Measurements from ENCODE around the gene SCG5. TPM values are rescaled to one million over a fixed set of nuclear protein-coding genes. Genes with fewer than 3 reads are reported as not detected.

Gene SCG5
- total RNA-seq, 4 donors from 2014 or later = 2.5 to 17.2 (median 3.2) TPM; not detected in 1

DNA sequence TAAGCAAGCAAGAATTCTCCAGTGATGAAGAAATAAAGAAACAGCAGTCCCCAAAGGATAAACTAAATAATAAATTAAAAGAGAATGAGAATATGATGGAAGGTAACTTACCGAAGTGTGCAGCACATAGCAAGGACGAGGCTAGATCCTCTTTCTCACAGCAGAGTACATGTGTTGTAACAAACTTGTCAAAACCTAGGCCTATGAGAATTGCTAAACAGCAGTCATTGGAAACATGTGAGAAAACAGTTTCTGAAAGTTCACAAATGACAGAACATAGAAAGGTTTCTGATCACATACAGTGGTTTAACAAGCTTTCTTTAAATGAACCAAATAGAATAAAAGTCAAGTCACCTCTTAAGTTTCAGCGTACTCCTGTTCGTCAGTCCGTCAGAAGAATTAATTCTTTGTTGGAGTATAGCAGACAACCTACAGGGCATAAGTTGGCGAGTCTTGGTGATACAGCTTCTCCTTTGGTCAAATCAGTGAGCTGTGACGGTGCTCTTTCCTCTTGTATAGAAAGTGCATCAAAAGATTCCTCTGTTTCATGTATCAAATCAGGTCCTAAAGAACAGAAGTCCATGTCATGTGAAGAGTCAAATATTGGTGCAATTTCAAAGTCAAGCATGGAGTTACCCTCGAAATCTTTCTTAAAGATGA lies 4.5 kb upstream of the SCG5 start:
- Histone ChIP-seq H3K36me3 (peaks cover 0 to 3% (median 0%) of the 10 kb centered on the region in 3 donors), H3K9me3 (no peaks in the 10 kb centered on the region), H3K4me3 (no peak overlapping the region), H3K27ac (no peak overlapping the region), H3K4me1 (no peaks in the 10 kb centered on the region), H3K27me3 (no peaks in the 10 kb centered on the region)
- no peak for DNase-seq
- no peak for TF ChIP-seq POLR2A (IDR thresholded peaks at IDR 0.05)
- TF ChIP-seq, protein P1, sequence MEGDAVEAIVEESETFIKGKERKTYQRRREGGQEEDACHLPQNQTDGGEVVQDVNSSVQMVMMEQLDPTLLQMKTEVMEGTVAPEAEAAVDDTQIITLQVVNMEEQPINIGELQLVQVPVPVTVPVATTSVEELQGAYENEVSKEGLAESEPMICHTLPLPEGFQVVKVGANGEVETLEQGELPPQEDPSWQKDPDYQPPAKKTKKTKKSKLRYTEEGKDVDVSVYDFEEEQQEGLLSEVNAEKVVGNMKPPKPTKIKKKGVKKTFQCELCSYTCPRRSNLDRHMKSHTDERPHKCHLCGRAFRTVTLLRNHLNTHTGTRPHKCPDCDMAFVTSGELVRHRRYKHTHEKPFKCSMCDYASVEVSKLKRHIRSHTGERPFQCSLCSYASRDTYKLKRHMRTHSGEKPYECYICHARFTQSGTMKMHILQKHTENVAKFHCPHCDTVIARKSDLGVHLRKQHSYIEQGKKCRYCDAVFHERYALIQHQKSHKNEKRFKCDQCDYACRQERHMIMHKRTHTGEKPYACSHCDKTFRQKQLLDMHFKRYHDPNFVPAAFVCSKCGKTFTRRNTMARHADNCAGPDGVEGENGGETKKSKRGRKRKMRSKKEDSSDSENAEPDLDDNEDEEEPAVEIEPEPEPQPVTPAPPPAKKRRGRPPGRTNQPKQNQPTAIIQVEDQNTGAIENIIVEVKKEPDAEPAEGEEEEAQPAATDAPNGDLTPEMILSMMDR (IDR thresholded peaks at IDR 0.05) = no peak

DNA sequence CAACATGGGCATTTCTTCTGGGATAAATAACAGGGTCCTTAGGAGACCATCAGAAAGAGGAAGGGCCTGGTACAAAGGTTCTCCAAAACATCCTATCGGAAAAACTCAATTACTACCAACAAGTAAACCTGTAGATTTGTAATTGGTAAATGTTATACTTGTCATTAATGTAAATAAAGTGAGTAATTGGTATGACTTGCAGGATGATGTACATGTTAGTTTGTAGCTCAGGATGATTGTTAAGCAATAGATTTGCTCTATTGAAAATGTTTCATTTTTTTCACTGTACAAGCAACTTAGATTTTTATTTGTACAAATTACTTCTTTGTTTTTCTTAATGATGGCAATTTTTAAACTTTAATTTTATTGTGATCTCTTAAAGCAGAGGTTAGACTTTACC lies 3.8 kb upstream of the SCG5 start:
- Histone ChIP-seq H3K36me3 (peaks cover 0 to 3% (median 0%) of the 10 kb centered on the region in 3 donors), H3K4me3 (no peak overlapping the region), H3K9me3 (no peaks in the 10 kb centered on the region), H3K4me1 (no peaks in the 10 kb centered on the region), H3K27ac (no peak overlapping the region), H3K27me3 (no peaks in the 10 kb centered on the region)
- TF ChIP-seq, protein P1 (IDR thresholded peaks at IDR 0.05) = no peak
- TF ChIP-seq POLR2A (IDR thresholded peaks at IDR 0.05) = no peak
- DNase-seq = no peak

GRCh38 chr15:32642667-32643435 lies 1.3 kb downstream of the SCG5 start:
- Histone ChIP-seq H3K4me1 (no peaks in the 10 kb centered on the region), H3K27me3 (no peaks in the 10 kb centered on the region), H3K36me3 (no peaks in the 10 kb centered on the region), H3K9me3 (no peaks in the 10 kb centered on the region), H3K4me3 (no peak overlapping the region), H3K27ac (no peak overlapping the region)
- no peak for DNase-seq
- no peak for TF ChIP-seq POLR2A (IDR thresholded peaks at IDR 0.05)
- TF ChIP-seq, protein P1 (IDR thresholded peaks at IDR 0.05) = no peak

DNA sequence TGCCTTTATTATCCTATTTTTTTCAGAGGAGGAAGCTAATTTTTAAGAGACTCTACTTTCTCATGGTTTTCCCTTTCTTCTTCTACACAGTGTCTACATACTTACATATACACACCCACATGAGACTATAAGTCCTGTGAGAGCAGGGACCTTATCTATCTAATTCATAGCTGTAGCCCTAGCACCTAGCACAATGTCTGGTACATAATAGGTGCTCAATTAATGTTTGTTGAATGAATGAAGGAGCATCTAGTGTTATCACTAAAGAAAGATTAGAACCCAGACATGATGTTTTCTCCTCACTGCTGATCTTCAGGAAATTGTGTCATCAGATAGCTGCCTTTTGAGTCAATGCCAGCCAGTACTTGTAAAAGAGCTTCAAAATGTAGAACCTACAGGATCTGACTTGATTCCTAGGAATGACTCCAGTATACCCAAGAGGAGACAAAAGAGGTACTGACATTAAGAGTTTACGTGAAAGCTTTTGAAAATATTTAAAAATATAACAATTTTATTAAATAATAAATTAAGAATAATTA lies 2.5 kb downstream of the SCG5 start:
- no peak overlapping the region for H3K4me3 ChIP-seq
- H3K36me3 ChIP-seq = no peaks in the 10 kb centered on the region
- no peaks in the 10 kb centered on the region for H3K9me3 ChIP-seq
- H3K27me3 ChIP-seq = no peaks in the 10 kb centered on the region
- H3K4me1 ChIP-seq = no peaks in the 10 kb centered on the region
- no peak for DNase-seq
- no peak overlapping the region for H3K27ac ChIP-seq
- TF ChIP-seq, protein P1 (IDR thresholded peaks at IDR 0.05) = no peak
- no peak for TF ChIP-seq POLR2A (IDR thresholded peaks at IDR 0.05)

GRCh38 chr15:32646291-32646690 lies 4.8 kb downstream of the SCG5 start:
- H3K27me3 ChIP-seq = no peaks in the 10 kb centered on the region
- H3K36me3 ChIP-seq = no peaks in the 10 kb centered on the region
- DNase-seq = no peak
- no peaks in the 10 kb centered on the region for H3K9me3 ChIP-seq
- H3K4me3 ChIP-seq = no peak overlapping the region
- no peaks in the 10 kb centered on the region for H3K4me1 ChIP-seq
- H3K27ac ChIP-seq = no peak overlapping the region
- TF ChIP-seq, protein P1 (IDR thresholded peaks at IDR 0.05) = no peak
- TF ChIP-seq POLR2A (IDR thresholded peaks at IDR 0.05) = no peak
